ENCODE results near the gene GLCE. TPM values are rescaled to one million over a fixed set of nuclear protein-coding genes. Genes with fewer than 3 reads are reported as not detected.

The GLCE gene
- total and polyA plus RNA-seq, 11 donors = 4.0 to 14.3 (median 8.4) TPM

GRCh38 chr15:69305933-69306568 lies 145.6 kb downstream of the GLCE start:
- DNase-seq (no peak), ATAC-seq (no peak)
- intact Hi-C loops (cut with DNase I) = no loop called here
- H3K36me3 ChIP-seq = no peaks in the 10 kb centered on the region
- peaks cover 0 to 4% (median 0%) of the 10 kb centered on the region in 9 donors for H3K27me3 ChIP-seq
- WGBS, 4 donors = 91 to 97% (median 94%) methylated on average over 9 of the region's 9 CpGs
- H3K9me3 ChIP-seq = no peaks in the 10 kb centered on the region
- no peak overlapping the region for H3K4me3 ChIP-seq
- no peak for TF ChIP-seq POLR2A (IDR thresholded peaks at IDR 0.05)
- TF ChIP-seq, protein P1, sequence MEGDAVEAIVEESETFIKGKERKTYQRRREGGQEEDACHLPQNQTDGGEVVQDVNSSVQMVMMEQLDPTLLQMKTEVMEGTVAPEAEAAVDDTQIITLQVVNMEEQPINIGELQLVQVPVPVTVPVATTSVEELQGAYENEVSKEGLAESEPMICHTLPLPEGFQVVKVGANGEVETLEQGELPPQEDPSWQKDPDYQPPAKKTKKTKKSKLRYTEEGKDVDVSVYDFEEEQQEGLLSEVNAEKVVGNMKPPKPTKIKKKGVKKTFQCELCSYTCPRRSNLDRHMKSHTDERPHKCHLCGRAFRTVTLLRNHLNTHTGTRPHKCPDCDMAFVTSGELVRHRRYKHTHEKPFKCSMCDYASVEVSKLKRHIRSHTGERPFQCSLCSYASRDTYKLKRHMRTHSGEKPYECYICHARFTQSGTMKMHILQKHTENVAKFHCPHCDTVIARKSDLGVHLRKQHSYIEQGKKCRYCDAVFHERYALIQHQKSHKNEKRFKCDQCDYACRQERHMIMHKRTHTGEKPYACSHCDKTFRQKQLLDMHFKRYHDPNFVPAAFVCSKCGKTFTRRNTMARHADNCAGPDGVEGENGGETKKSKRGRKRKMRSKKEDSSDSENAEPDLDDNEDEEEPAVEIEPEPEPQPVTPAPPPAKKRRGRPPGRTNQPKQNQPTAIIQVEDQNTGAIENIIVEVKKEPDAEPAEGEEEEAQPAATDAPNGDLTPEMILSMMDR (IDR thresholded peaks at IDR 0.05) = no peak
- no peak overlapping the region for H3K27ac ChIP-seq
- H3K4me1 ChIP-seq = peaks cover 0 to 4% (median 0%) of the 10 kb centered on the region in 12 donors

DNA sequence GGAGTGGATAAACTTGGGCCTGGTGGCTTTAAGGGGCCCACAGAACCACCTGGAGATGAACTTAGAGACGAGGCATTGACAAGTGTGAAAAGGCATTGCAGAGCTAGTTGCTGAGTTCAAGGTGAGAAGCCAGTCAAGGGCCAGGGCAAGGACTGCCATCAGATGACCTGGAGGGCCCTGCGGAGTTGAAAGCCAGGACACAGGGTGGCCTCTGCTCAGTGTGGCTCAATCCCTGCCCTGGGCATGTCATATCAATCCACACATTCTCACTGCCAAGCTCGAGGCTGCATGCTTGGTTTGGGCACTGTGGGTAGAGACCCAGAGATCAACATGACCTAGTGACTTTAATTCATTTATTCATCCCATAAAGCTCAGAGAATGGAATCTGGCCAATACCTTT lies 147.5 kb downstream of the GLCE start:
- no peak overlapping the region for H3K27ac ChIP-seq
- intact Hi-C loops (cut with DNase I) = no loop called here
- DNase-seq (no peak), ATAC-seq (no peak)
- no peaks in the 10 kb centered on the region for H3K27me3 ChIP-seq
- TF ChIP-seq, protein P1 (IDR thresholded peaks at IDR 0.05) = no peak
- no peak for TF ChIP-seq POLR2A (IDR thresholded peaks at IDR 0.05)
- WGBS, 4 donors = 58 to 82% (median 77%) methylated on average over 3 of the region's 3 CpGs
- no peak overlapping the region for H3K4me3 ChIP-seq
- no peaks in the 10 kb centered on the region for H3K36me3 ChIP-seq
- no peaks in the 10 kb centered on the region for H3K9me3 ChIP-seq
- peaks cover 0 to 4% (median 0%) of the 10 kb centered on the region in 12 donors for H3K4me1 ChIP-seq

- ATAC-seq = no peak
- intact Hi-C loops (cut with DNase I) = no loop called here
- 79 to 91% (median 85%) methylated on average over 5 of the region's 5 CpGs for WGBS, 4 donors
These were observed 148.5 kb downstream of the GLCE start for GRCh38 chr15:69308949-69309348.

GRCh38 chr15:69311319-69311721 lies 150.9 kb downstream of the GLCE start:
- no peak for ATAC-seq
- no peaks in the 10 kb centered on the region for H3K27me3 ChIP-seq
- TF ChIP-seq, protein P1 (IDR thresholded peaks at IDR 0.05) = no peak
- TF ChIP-seq POLR2A (IDR thresholded peaks at IDR 0.05) = no peak
- H3K4me1 ChIP-seq = peaks cover 0 to 12% (median 0%) of the 10 kb centered on the region in 12 donors
- no peaks in the 10 kb centered on the region for H3K9me3 ChIP-seq
- no peaks in the 10 kb centered on the region for H3K36me3 ChIP-seq
- DNase-seq = no peak
- no peak overlapping the region for H3K27ac ChIP-seq
- 76 to 85% (median 82%) methylated on average over 5 of the region's 5 CpGs for WGBS, 4 donors
- H3K4me3 ChIP-seq = no peak overlapping the region
- intact Hi-C loops (cut with DNase I) = no loop called here

More at GRCh38 chr15:69308949-69309348, 148.5 kb downstream of the GLCE start:
- Histone ChIP-seq H3K27me3 (no peaks in the 10 kb centered on the region), H3K4me3 (no peak overlapping the region), H3K27ac (no peak overlapping the region), H3K36me3 (no peaks in the 10 kb centered on the region), H3K9me3 (no peaks in the 10 kb centered on the region), H3K4me1 (peaks cover 0 to 10% (median 0%) of the 10 kb centered on the region in 12 donors)
- TF ChIP-seq, protein P1 (IDR thresholded peaks at IDR 0.05) = no peak
- TF ChIP-seq POLR2A (IDR thresholded peaks at IDR 0.05) = no peak
- no peak for DNase-seq

All from heart left ventricle (tissue), 16 donors.